ENCODE data around the gene NFE2L2.

- TF ChIP-seq EZH2 (IDR thresholded peaks at IDR 0.05) (no peak), POLR2AphosphoS5 (IDR thresholded peaks at IDR 0.05; ENCODE audit: borderline replicate concordance, low read depth, low read length) (no peak)
Observed at GRCh38 chr2:177211169-177211568, 53.4 kb downstream of the NFE2L2 start.

All from SK-N-MC (cell line).